HepG2 (cell line): ENCODE data around the gene ZFP62. TPM values are rescaled to one million over a fixed set of nuclear protein-coding genes. Genes with fewer than 3 reads are reported as not detected.

ENCODE experiments used
- ATF3 ChIP-seq: sonication (generic); formaldehyde crosslinking; IDR thresholded peaks from 2 replicates; pipeline ENCODE4 v1.4.0; 2020; ENCODE audit warnings: missing genetic modification reagents
- CREM ChIP-seq, 2 experiments: sonication (generic) in 1 of 2; formaldehyde crosslinking in 1 of 2; IDR thresholded peaks; 2 replicates each; pipeline versions ENCODE4 v1.4.0 to v1.6.1; 2016 to 2020; ENCODE audit warnings: antibody characterized with exemption in 1 of 2, mild to moderate bottlenecking in 1 of 2, missing genetic modification reagents in 1 of 2
- DZIP1 ChIP-seq: sonication (generic); formaldehyde crosslinking; IDR thresholded peaks from 2 replicates; pipeline ENCODE4 v1.5.0; 2020; ENCODE audit warnings: mild to moderate bottlenecking, missing genetic modification reagents
- GABPB1 ChIP-seq: IDR thresholded peaks from 2 replicates; pipeline ENCODE4 v1.6.1; 2016; ENCODE audit warnings: mild to moderate bottlenecking, missing genetic modification reagents, moderate library complexity, missing compliant biosample characterization
- HMGA1 ChIP-seq: sonication (generic); formaldehyde crosslinking; conservative IDR thresholded peaks from 2 replicates; pipeline ENCODE4 v1.4.0; 2020; ENCODE audit warnings: missing genetic modification reagents
- HMGXB4 ChIP-seq, 2 experiments: sonication (generic) in 1 of 2; formaldehyde crosslinking in 1 of 2; IDR thresholded peaks; 2 replicates each; pipeline versions ENCODE4 v1.4.0 to v1.6.1; 2018 to 2020; ENCODE audit warnings: missing genetic modification reagents in 2 of 2, borderline replicate concordance in 1 of 2, low read depth in 1 of 2, mild to moderate bottlenecking in 1 of 2, missing biosample characterization in 1 of 2
- HNRNPLL ChIP-seq: fragments of 200-400 bp; formaldehyde crosslinking; IDR thresholded peaks from 2 replicates; pipeline ENCODE4 v1.6.1; 2017; ENCODE audit warnings: mild to moderate bottlenecking, low read depth, low read length; ENCODE audit not compliant: poor library complexity, severe bottlenecking
- JUN ChIP-seq: sonication (generic); formaldehyde crosslinking; IDR thresholded peaks from 2 replicates; pipeline ENCODE4 v1.4.0; 2020; ENCODE audit warnings: mild to moderate bottlenecking, missing genetic modification reagents
- MAF1 ChIP-seq: sonication (generic); formaldehyde crosslinking; IDR thresholded peaks from 2 replicates; pipeline ENCODE4 v1.5.0; 2020; ENCODE audit warnings: missing genetic modification reagents, borderline replicate concordance
- NR2F1 ChIP-seq, 2 experiments: fragments of 450-650 bp in 1 of 2; formaldehyde crosslinking in 1 of 2; IDR thresholded peaks; 2 replicates each; pipeline versions ENCODE4 v1.5.0 to v1.6.1; 2016 to 2020; ENCODE audit warnings: mild to moderate bottlenecking in 1 of 2, missing compliant biosample characterization in 1 of 2, missing genetic modification reagents in 1 of 2, moderate library complexity in 1 of 2
- RORA ChIP-seq: sonication (generic); formaldehyde crosslinking; IDR thresholded peaks from 2 replicates; pipeline ENCODE4 v1.5.0; 2020; ENCODE audit warnings: mild to moderate bottlenecking, missing genetic modification reagents, moderate library complexity
- SALL1 ChIP-seq: sonication (generic); formaldehyde crosslinking; IDR thresholded peaks from 2 replicates; pipeline ENCODE4 v1.8.0; 2022; ENCODE audit warnings: mild to moderate bottlenecking, missing genetic modification reagents
- SATB2 ChIP-seq: sonication (generic); formaldehyde crosslinking; IDR thresholded peaks from 2 replicates; pipeline ENCODE4 v1.5.0; 2020; ENCODE audit warnings: missing genetic modification reagents
- SNAI1 ChIP-seq: sonication (generic); formaldehyde crosslinking; IDR thresholded peaks from 2 replicates; pipeline ENCODE4 v1.5.0; 2020; ENCODE audit warnings: mild to moderate bottlenecking, missing genetic modification reagents, borderline replicate concordance
- SP2 ChIP-seq: sonication (generic); formaldehyde crosslinking; IDR thresholded peaks from 2 replicates; pipeline ENCODE4 v1.5.1; 2020; ENCODE audit warnings: mild to moderate bottlenecking, missing genetic modification reagents
- TOE1 ChIP-seq: sonication (generic); formaldehyde crosslinking; IDR thresholded peaks from 2 replicates; pipeline ENCODE4 v1.4.0; 2020; ENCODE audit warnings: mild to moderate bottlenecking, missing genetic modification reagents
- ZBTB1 ChIP-seq: sonication (generic); formaldehyde crosslinking; IDR thresholded peaks from 2 replicates; pipeline ENCODE4 v1.4.0; 2020; ENCODE audit warnings: missing genetic modification reagents, borderline replicate concordance
- ZBTB8A ChIP-seq: sonication (generic); formaldehyde crosslinking; IDR thresholded peaks from 2 replicates; pipeline ENCODE4 v1.4.0; 2020; ENCODE audit warnings: mild to moderate bottlenecking, low read depth, missing genetic modification reagents, borderline replicate concordance
- ZFP90 ChIP-seq: sonication (generic); formaldehyde crosslinking; IDR thresholded peaks from 2 replicates; pipeline ENCODE4 v1.8.0; 2022; ENCODE audit warnings: missing genetic modification reagents, mild to moderate bottlenecking, inconsistent platforms, borderline replicate concordance
- ZNF563 ChIP-seq: sonication (generic); formaldehyde crosslinking; IDR thresholded peaks from 2 replicates; pipeline ENCODE4 v1.8.0; 2022; ENCODE audit warnings: mild to moderate bottlenecking, moderate library complexity, missing genetic modification reagents
- ZNF773 ChIP-seq: sonication (generic); formaldehyde crosslinking; IDR thresholded peaks from 2 replicates; pipeline ENCODE4 v1.4.0; 2020; ENCODE audit warnings: missing genetic modification reagents, borderline replicate concordance
- ZNF850 ChIP-seq: sonication (generic); formaldehyde crosslinking; conservative IDR thresholded peaks from 2 replicates; pipeline ENCODE4 v1.9.0; 2021; ENCODE audit warnings: mild to moderate bottlenecking, missing genetic modification reagents
- polyA plus RNA-seq, 8 experiments: library from polyadenylated mRNA; depleted of rRNA in 3 of 8; stranded (reverse) in 7 of 8; unstranded in 1 of 8; fragments of >200 nt; fragmentation: Illumina TruSeq in 4 of 8; extraction: Trizol in 4 of 8; gene quantifications; 2 replicates each; pipeline versions ENCODE4 v1.2.1 to v1.2.3, GENCODE V29; 2011 to 2016; ENCODE audit warnings: low read depth in 4 of 8, missing spikeins in 1 of 8, mixed read lengths in 1 of 8; ENCODE audit not compliant: insufficient read depth in 1 of 8
- total RNA-seq, 5 experiments: library from RNA; depleted of rRNA; stranded (reverse); fragments of >200 nt; fragmentation: Illumina TruSeq; extraction: Trizol; gene quantifications; 2 replicates each; pipeline ENCODE4 v1.2.3, GENCODE V29; 2016; ENCODE audit warnings: low read depth in 1 of 5
- TF ChIP-seq, protein P1 (sequence below): sonication (generic); formaldehyde crosslinking; IDR thresholded peaks from 2 replicates; pipeline ENCODE4 v1.8.1; 2022; ENCODE audit warnings: mild to moderate bottlenecking, missing genetic modification reagents

ZFP62 gene
- total and polyA plus RNA-seq, 2 of the 13 experiments (the other 11 are each of a cell fraction or from before 2014, with no cell fraction given), result 8.2 to 19.4 TPM

DNA sequence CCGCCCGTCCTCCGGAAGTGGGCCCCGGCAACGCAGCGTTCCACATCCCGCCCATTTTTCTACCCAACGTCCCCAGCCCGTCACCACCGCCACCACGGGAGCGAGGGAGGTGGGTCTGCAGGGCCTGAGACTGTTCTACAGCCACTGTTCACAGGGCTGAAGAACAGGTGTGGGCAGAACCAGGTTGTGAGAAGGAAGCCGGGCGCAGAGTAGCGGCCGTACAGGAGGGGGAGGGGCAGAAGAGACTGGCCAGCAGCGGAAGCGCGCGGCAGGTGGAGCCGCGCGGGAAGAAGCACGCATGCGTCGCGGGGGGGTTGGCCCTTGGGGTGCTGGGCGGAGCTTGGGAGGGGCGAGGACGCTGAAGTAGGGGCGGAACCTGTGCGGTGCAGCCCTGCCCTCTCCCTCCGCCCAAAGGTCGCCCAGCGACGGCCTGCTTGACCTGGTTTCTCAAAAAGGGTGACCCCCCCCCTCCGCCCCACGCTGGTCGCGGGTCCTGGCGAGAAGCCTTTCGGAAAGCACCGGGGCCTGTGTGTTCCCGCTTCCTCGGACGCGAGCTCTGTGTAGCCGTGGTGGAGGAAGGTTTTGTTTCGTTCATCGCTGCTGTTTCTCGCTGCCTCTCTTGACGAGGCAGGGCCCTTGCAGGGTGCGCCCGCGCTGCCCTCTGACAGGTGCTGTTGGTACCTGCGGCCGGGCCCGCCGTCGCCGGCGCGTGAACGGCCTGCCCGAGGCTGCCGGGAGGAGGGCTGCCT lies 50.7 kb downstream of the ZFP62 start (continued):
- TF ChIP-seq ZBTB8A (peak; percentile 93; the same call in 1 of the 2 replicates), ZNF850 (peak; percentile 91; the same call in 1 of the 2 replicates), ZNF773 (CRISPR knock-in tag) (0 out of 2 replicates have a peak, but pooled peaks have one; percentile 16), GABPB1 (CRISPR knock-in tag) (peak; percentile 92), CREM (IDR thresholded peaks at IDR 0.05) (peak; percentile 35), CREM (CRISPR knock-in tag; IDR thresholded peaks at IDR 0.05) (no peak), ZBTB1 (CRISPR knock-in tag) (no peak), HMGXB4 (CRISPR knock-in tag; IDR thresholded peaks at IDR 0.05; ENCODE audit: borderline replicate concordance in 1 of 2, low read depth in 1 of 2) (peak; percentile 83 to 91), JUN (CRISPR knock-in tag) (peak; percentile 62; the same call in 1 of the 2 replicates), ZNF563 (peak; percentile 9; the same call in 1 of the 2 replicates), SATB2 (CRISPR knock-in tag) (no peak; the same call in 1 of the 2 replicates), HMGA1 (CRISPR knock-in tag) (no peak), NR2F1 (CRISPR knock-in tag; IDR thresholded peaks at IDR 0.05) (peak; percentile 53 to 59), RORA (CRISPR knock-in tag) (no peak), SALL1 (CRISPR knock-in tag) (peak; percentile 83), MAF1 (no peak), TOE1 (CRISPR knock-in tag) (no peak), SNAI1 (CRISPR knock-in tag) (peak; percentile 22; the same call in 1 of the 2 replicates), DZIP1 (CRISPR knock-in tag) (no peak), SP2 (peak; percentile 78), ZFP90 (0 out of 2 replicates have a peak, but pooled peaks have one; percentile 7), ATF3 (CRISPR knock-in tag) (0 out of 2 replicates have a peak, but pooled peaks have one; percentile 56), HNRNPLL (peak; percentile 83)
- TF ChIP-seq, protein P1, sequence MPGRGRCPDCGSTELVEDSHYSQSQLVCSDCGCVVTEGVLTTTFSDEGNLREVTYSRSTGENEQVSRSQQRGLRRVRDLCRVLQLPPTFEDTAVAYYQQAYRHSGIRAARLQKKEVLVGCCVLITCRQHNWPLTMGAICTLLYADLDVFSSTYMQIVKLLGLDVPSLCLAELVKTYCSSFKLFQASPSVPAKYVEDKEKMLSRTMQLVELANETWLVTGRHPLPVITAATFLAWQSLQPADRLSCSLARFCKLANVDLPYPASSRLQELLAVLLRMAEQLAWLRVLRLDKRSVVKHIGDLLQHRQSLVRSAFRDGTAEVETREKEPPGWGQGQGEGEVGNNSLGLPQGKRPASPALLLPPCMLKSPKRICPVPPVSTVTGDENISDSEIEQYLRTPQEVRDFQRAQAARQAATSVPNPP (CRISPR knock-in tag), result 0 out of 2 replicates have a peak, but pooled peaks have one; percentile 26
